Measurements from ENCODE around the gene SCGB3A2.

GRCh38 chr5:147830035-147830434, 48.5 kb upstream of the SCGB3A2 start:
- TF ChIP-seq CTCF (IDR thresholded peaks at IDR 0.05) (no peak), POLR2A (IDR thresholded peaks at IDR 0.05) (no peak)
